ENCODE results near the gene GNAI3.
A peak's percentile ranks its signal among the peaks of the same experiment; 100 is the strongest.
"Not testable (repeated sequence)": the region's sequence is repeated elsewhere in the genome, so short reads cannot be mapped to it uniquely, and the experiment has no call there.

The GNAI3 gene

DNA sequence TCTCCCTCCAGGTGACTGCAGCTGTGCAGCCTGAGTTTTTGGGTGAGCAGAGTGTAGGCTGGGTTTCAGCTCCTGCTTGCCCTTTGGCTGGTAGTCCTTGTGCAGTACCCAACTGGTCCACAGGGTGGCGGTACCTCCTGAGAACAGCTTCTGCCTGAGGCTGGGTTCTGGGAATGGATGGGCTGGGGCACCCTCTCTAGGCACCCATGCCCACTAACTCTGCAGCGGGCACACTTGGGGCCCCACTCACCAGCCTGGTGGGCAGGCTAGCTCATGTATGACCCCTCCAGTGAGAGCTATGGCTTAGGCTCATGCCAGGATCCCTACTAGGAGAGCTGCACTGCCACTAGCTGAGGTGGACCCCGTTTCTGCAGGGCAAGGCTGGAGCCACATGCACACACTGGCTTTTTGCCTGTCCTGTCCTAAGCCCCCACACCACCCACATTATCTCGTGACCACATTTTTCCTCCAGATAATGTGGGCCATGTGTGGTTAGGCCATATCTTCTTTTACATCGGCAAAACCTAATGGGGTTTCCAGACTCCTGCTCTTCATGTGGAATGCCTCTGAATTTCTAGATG lies 92.0 kb downstream of the GNAI3 start:
- DNase-seq: peak; percentile 53

DNA sequence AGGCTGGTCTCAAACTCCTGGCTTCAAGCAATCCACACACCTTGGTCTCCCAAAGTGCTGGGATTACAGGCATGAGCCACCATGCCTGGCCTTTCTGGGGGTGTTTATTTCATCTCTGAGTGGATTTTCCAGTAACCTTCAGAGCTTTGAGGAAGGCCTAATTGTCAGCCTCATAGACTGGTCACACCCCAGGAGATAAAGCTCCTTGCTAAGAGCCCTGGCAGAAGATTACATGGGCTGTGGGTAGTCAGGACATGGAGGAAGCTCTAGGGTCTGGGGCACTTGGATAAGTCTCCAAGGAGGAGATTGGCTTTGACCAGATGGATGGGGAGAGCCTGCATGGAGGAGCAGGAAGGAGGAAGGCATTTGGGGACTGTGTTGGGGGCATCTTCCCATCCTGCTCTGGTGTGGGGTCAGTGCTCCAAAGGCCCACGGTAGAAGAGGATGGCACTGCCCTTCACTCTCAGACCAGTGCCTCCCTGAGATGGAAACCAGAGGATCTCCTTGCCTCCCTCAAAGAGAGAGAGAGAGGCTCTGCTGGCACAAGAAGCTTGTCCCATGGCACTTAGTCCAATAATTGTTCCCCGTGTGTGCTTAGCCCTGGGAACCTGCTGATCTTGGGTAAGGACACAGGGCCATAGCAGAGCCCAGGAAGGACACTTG lies 92.8 kb downstream of the GNAI3 start:
- DNase-seq: no peak

DNA sequence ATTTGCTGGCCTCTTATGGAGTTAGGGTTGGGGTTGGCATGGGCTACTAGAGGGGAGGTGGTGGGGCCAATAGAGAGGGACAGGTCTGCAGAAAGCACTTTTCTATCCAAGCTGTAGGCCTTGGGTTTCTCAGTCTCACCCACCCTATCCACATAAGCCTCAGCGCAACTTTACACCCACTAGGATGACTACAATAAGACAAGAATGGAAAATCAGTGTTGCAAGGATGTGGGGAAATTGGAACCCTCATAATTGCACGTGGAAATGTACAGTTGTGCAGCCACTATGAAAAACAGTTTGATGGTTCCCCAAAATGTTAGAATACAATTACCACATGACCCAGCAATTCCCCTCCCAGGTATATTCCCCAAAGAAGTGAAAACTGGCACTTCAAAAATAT lies 93.4 kb downstream of the GNAI3 start:
- DNase-seq: no peak

DNA sequence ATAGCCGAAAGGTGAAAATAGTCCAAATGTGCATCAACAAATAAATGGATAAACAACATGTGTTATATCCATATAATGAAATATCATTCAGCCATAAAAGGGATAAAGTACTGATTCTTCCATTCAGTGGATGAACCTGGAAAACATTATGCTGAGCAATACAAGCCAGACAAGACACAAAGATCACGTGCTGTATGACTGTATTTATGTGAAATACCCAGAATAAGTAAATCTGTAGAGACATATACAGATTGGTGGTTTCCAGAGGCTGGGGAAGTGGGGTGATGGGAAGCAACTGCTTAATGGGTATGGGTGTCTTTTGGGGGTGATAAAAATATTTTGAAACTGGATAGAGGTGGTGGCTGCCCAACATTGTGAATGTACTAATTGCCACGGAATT lies 94.2 kb downstream of the GNAI3 start:
- no peak for DNase-seq

DNA sequence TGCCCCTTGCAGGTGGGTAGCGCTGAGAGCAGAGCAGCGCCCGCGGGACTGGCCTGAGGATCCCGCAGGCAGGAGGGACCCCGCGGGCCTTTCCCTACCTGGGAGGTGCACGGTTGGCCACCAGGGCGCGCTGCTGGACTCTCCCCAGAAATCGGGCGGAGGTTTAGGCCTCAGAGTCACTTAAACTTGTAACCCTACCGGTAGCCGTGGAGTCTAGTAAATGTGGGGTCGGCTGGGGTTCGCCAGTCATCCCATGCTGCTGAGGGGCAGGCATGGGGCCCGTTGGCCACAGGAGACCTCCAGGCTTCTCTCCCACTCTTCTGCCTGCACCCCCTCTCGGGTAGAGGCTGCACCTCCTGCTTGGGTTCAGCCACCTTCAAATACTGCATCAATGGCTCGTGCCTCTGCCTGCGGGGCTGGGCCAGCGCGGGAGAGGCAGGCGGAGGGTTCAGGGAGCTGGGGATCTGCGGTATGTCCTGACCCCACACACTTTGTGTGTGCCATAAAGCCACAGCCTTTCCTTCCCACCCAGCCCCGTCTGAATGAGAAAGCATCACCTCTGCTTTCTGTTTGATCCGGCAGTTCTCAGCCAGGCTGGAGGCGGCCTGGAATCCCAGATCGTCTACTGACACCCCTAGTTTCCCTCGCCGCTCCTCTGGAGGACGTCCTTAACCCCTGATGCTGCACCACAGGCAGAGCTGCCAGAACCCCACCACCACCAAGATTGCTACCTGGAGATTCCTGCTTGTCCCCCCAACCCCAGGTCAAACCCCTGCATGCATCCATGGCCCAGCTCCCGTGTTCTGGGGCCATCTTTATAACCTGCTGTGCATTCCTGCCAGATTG lies 95.2 kb downstream of the GNAI3 start:
- peak; percentile 12 for DNase-seq

DNA sequence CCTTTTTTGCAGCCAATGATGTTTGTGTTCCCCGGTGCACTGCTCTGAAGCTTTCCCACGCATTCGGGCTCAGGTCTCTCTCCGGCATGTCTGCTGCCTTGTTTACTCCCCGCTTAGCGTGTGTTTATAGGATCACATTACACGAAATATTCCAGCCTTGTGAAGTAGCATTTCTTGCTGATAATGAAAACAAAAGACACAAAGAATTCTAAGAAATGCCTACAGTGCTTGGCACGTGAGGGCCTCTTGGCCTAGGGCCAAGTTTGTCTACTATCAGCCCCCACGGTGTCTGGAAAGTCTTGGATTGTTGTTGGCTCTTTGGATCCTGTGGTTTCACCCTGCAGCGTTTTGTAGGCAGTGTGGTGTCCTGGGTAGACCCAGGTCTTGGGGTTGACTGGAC lies 96.3 kb downstream of the GNAI3 start:
- DNase-seq: no peak

DNA sequence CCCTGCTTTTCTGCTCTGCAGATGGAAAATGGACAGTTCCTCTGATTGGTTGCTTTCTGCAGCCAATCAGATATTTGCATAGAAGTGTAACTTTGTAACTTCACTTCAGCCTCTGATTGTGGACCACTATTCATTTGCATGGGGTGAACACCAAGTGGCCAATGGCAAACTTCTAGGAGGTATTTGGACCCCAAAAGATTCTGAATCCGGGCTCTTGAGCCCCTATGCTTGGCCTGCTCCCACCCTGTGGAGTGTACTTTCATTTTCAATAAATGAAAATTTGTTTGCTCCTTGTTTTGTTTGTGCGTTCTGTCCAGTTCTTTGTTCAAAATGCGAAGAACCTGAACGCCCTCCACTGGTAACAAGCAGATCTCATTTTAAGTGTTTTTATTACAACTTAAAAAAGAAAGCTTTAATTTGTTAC lies 101.1 kb downstream of the GNAI3 start:
- no peak for DNase-seq

DNA sequence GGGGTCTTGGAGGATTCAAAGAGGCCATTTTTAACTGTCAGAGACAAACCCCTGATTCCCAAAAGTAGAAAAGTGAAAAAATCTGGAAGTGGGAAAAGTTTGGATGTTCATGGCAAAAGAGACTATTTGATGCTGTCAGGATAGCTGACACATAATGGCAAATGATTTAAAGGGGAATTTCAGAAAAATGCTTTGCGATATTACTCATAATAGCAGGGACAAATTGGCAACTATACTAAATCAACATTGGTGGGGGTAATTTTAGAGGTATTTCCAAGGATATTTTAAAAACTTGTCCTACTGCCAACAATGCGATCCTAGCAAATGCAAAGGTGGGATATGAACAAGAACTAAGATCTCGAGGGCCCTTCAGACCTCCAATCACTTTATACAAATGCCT lies 102.2 kb downstream of the GNAI3 start:
- DNase-seq: no peak

DNA sequence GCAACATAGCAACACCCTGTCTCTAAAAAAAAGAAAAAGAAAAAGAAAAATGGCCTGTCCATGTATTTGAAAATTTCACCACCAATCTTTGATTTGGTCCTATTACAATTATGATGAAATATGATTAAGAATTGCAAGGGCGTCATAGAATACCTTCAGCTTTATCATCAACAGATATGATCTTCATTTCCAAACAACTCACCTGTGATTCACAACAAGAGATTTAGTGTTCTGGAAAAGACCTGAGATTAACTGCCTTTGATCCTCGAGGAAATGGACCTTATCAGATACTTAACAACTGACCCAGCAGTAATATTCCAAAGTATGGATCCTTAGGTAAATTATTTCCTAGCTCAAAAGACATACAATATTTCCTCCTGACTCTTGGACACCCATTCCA lies 104.0 kb downstream of the GNAI3 start:
- no peak for DNase-seq

DNA sequence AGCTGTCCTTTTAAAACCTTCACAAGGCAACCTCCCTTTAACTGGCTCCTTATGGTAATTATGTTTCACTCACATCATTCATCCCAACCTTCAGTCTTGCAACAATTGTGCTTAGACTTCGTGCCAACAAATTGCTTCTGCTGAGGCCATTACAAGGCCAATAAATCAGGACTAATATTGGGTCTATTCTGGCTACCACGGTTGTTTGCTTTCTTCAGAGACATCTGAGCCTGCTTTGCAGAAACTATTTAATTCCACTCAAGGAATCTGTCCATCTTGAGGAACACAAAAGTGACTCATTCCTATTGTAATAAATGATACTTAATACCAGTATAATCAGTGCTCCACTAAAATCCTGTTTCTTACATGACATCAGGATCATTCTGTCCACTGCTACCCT lies 104.9 kb downstream of the GNAI3 start:
- no peak for DNase-seq

DNA sequence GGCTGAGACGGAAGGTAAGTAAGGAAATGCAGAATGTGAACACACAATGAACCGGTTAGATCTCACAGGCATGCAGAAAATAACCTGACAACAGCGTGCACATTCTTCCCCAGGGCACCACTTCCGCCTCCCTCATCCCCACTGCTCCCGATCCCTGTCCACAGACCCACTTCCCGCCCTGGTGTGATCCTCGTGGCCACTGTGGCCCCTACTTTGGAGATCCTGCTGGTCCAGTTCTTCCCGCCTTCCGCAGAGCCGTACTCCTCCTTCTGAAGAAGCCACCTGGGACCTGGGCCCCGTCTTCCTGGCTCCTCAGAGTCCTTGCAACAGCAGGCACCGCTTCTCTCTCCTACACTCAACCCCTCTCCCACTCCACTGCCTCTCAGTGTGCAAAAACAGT lies 106.1 kb downstream of the GNAI3 start:
- no peak for DNase-seq

DNA sequence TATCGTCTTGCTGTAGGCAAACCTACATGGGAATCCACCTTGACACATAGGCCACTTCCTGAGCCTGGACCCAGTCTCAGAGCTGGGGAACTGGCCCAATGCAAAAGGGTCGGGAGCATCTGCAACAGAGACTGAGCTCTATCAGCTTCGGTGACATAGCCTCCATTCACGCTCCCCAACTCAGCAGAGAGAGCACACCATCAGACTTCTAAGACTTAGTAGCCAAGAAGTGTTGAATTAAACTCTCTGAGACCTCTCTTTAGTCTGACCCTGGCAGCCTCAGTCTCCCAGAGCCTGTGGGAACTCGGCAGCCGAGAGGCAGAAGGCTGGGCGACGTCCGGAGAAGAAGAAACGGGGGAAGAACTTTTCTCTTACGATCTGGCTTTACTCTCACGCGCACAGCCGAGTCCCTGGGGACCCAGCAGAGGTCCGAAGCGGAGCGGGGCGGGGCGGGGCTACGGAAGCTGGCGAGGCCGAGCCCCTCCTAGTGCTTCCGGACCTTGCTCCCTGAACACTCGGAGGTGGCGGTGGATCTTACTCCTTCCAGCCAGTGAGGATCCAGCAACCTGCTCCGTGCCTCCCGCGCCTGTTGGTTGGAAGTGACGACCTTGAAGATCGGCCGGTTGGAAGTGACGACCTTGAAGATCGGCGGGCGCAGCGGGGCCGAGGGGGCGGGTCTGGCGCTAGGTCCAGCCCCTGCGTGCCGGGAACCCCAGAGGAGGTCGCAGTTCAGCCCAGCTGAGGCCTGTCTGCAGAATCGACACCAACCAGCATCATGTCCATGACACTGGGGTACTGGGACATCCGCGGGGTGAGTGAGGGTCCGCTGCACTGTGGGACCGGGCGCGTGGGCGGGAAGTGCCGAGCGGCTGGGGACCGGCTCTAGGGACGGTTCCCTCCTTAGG lies 107.5 kb downstream of the GNAI3 start, which contains the start of gene GSTM4:
GSTM4 (plus strand) TSS at position 485 of the 905 bp plus-strand sequence; CDS start at position 776, 291 bp downstream.
- DNase-seq: peak; percentile 30

DNA sequence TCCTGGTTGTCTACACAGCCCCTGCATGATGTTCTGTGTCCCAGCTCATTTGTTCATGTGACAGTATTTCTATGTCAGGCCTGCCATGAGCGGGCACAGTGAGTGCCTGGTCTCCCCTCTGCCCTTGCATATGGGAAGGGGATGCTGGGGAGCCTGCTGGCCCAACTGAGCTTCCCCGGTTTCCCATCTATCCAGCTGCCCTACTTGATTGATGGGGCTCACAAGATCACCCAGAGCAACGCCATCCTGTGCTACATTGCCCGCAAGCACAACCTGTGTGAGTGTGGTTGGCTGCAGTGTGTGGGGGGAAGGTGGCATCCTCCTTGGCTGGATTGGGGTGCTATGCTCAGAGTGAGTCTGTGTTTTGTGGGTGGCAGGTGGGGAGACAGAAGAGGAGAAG lies 109.0 kb downstream of the GNAI3 start:
- no peak for DNase-seq

DNA sequence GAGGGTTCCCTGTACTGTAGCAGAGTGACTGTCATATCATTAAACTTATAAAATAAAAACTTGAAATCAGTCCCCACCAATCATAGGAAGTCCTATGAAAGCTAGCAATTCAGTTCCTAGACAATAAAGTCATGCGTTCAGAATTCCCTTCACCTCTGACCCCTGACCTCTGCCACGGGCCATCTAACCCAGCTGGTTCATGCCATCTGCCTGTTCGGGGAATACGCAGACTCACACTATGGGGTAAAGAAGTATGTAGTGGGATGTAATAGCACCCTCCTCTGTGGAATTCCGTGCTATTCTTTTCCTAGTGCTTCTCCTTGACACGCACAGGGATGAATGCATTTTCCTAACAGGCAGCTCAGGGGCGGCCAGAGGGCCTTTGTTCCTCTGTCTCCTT lies 109.6 kb downstream of the GNAI3 start:
- DNase-seq: no peak

DNA sequence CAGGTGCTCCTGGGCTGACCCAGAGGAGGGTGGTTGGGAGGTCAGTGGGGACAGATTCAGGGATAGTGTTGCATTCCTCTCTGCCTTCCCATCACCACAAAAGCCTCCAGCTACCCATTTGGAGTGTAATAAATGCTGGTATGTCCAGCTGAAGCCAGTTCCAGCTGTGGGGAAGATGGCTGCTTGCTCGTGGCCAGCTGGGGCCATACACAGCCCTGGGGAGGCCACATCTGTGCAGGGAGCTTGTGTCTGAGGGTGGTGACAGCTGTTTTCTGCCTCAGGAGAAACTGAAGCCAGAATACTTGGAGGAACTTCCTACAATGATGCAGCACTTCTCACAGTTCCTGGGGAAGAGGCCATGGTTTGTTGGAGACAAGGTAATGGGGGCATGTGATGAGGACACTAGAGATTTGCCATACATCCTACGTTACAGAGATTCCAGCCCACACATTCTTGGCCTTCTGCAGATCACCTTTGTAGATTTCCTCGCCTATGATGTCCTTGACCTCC lies 110.2 kb downstream of the GNAI3 start:
- no peak for DNase-seq

DNA sequence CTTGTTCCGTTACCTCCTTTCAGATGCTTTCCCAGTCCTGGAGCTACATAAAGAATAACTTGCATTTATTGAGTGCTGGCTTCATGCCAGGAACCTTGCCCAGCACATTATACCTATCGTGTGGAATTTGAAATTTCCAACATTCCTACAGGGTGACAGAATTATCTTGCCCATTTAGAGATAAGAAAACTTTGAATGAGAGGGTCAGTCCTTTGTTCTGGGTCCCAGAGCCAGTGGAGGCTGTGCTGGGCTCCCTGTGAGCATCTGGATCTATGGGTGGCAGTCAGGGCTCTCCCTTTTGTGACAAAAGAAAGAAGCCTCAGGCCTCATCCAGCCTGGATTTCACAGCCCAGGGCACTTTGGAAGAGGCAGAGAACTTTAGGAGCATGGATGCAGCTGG lies 110.7 kb downstream of the GNAI3 start:
- no peak for DNase-seq

DNA sequence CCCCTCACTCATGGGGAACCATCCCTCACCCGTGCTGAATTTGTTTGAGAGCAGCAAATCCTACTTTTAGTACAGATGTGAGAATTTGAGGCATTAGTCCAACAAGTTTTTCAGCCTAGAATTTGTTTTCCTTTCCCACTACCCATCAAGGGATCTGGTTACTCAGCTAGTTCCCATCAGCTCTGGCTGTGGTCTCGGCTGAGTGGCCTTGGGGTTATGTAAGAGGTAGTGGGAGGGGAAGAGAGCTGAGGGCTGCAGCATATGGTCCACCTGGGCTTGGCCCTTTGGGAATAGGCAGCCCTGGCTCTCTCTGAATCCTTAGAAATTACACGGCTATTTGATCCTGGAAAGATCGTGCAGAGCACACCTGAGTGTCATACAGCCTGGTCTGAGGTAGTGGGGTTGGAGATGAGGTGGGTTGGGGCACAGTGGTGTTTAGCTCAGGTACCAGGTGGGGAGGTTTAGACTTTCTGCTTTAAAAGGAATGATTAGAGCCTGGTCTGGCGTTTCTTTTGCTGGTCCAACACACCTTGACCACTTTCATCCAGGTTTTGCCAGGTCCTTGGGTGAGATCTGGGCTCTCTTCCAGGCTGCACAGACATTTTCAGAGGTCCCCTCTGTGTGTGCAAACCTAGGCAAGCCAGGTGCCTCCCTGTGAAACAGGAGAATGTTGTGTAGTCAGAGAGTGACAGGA lies 111.7 kb downstream of the GNAI3 start:
- no peak for DNase-seq

DNA sequence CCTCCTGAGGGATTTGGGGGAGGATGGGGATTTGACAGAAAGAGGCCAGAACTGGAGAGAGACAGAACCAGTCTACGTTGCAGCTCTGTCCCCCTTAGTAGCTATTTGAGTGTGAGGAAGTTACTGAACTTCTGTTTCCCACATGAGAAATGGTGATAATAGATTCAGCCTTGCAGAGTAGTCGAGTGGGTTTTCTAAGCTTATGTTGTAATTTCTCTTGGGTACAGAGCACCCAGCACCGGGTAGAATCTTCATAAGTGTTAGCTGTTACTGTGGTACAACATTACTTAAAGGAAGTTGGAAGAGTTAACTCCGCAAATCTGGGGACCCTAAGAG lies 112.2 kb downstream of the GNAI3 start:
- DNase-seq: not testable (repeated sequence)

DNA sequence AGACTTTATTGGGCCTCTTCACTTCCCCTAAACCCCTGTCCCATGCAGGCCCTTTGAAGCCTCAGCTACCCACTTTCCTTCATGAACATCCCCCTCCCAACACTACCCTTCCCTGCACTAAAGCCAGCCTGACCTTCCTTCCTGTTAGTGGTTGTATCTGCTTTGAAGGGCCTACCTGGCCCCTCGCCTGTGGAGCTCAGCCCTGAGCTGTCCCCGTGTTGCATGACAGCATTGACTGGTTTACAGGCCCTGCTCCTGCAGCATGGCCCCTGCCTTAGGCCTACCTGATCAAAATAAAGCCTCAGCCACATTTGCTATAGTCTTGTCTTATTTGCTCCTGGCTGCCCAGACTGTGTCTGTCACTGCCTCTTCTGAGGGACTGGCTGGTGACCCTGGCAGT lies 113.0 kb downstream of the GNAI3 start:
- DNase-seq: no peak

DNA sequence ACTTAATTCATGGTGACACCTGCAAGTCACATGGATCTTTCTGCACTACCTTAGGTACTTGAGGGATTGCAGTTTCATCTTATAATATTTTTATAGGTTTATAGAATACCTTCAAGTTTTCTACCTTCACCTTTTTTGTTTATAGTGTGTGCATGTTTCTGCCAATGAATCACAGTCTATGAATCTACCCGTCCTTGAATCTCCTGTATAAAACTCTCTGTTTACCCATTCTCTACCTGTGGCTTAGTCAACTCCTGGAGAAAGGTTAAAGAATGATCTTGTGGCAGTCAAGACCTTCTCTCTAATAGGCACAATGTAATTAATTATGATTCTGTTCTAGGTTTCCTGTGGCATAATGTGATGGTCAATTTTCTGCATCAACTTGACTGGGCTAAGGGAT lies 116.3 kb downstream of the GNAI3 start:
- DNase-seq: no peak

DNA sequence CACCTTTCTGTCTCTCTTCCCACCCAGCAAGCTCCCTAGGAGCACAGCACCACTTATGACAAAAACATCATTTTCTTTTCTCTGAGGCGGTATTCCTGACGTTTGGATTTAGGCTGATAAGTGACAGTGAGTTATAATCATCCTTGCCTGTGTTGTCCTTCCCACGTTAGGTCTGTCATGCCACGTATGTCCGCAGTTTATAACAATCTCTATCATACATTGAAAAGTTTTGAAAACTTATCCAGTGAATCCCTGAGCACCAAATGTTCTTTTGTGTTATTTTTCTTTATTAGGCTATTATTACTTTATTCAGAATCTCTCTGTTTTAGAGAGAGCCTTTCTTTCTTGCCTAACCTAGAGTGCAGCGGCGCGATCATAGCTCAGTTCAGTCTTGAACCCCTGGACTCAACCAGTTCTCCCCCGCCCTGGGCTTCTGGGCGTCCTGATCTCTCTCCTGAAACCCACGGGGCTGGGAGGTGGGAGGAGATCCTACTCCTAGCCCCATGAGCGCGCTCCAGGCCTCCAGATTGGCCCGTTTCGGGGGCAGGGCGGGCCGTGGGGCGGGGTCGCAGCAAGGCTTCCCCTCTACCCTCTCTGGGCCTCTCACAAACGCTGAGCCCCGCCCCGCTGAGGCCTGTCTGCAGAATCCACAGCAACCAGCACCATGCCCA lies 119.2 kb downstream of the GNAI3 start, which contains the start of gene GSTM2:
GSTM2 (plus strand) TSS at position 606 of the 671 bp plus-strand sequence; CDS start at position 665, 59 bp downstream.
- no peak for DNase-seq

All from COR-L47 (cell line).